OCI-LY3 (cell line): Measurements from ENCODE around the gene CISH.

ENCODE experiments used
- CTCF ChIP-seq: fragments of 200-600, 300-600 bp; sonication (generic); IDR thresholded peaks from 2 replicates; pipeline ENCODE4 v1.5.1; 2014; ENCODE audit warnings: antibody characterized with exemption, low read length, low read depth
- EZH2phosphoT487 ChIP-seq: fragments of 200-600 bp; shearing (Covaris generic); IDR thresholded peaks from 2 replicates; pipeline ENCODE4 v1.6.1; 2018; ENCODE audit warnings: antibody characterized with exemption, mixed run types, low read depth

- TF ChIP-seq CTCF: no peak
- TF ChIP-seq EZH2phosphoT487: no peak
Observed at GRCh38 chr3:50625231-50626182, 13.9 kb upstream of the CISH start.
